Panc1 (cell line): ENCODE results near the gene AIG1. TPM values are rescaled to one million over a fixed set of nuclear protein-coding genes. Genes with fewer than 3 reads are reported as not detected.

ENCODE experiments used
- ATAC-seq: fragments of 200-7000 bp; cut with Tn5 transposase; 2 replicates; pipeline ENCODE4 v1.9.1; 2020; ENCODE audit warnings: mild to moderate bottlenecking, moderate library complexity
- BruUV-seq: library from RNA; stranded (reverse); fragments of 400-500 nt; replicated peaks from 2 replicates; lab custom pipeline; 2021; lab: Mats Ljungman, UMichigan
- CTCF ChIA-PET: fragments of 300-600 bp; sonication (Branson Sonifier 250); formaldehyde crosslinking; loops from one replicate; lab custom pipeline; 2022; ENCODE audit warnings: antibody characterized with exemption; lab: Charles Lee
- POLR2A ChIA-PET: fragments of 300-600 bp; sonication (Branson Sonifier 250); formaldehyde crosslinking; loops from one replicate; lab custom pipeline; 2022; ENCODE audit warnings: antibody characterized with exemption; lab: Charles Lee
- DNase-seq: peaks from one replicate; pipeline ENCODE4 v3.0.0-alpha.2; 2010; ENCODE audit warnings: low read depth, low spot score
- H3K27ac ChIP-seq: 2 replicates; pipeline ENCODE4 v1.5.1; 2011; ENCODE audit warnings: mild to moderate bottlenecking, low read length, inconsistent platforms
- H3K27me3 ChIP-seq: fragments of 200-500 bp; sonication (Bioruptor generic); 2 replicates; pipeline ENCODE4 v1.6.0; 2014; ENCODE audit warnings: low read length, inconsistent platforms; ENCODE audit not compliant: control insufficient read depth, insufficient read depth
- H3K36me3 ChIP-seq: fragments of 200-500 bp; sonication (Bioruptor generic); 2 replicates; pipeline ENCODE4 v1.5.1; 2014; ENCODE audit warnings: inconsistent platforms, mild to moderate bottlenecking, low read length, moderate library complexity; ENCODE audit not compliant: control insufficient read depth, insufficient read depth
- H3K4me1 ChIP-seq: 2 replicates; pipeline ENCODE4 v1.5.1; 2011; ENCODE audit warnings: inconsistent platforms, mild to moderate bottlenecking, low read length, moderate library complexity; ENCODE audit not compliant: control insufficient read depth, insufficient read depth
- H3K4me3 ChIP-seq, 2 experiments: 2 replicates each; pipeline ENCODE4 v1.5.1; 2011 to 2012; ENCODE audit warnings: low read depth in 2 of 2, low read length in 2 of 2, mild to moderate bottlenecking in 2 of 2, inconsistent platforms in 1 of 2, moderate library complexity in 1 of 2
- H3K9me3 ChIP-seq: fragments of 200-500 bp; sonication (Bioruptor generic); 2 replicates; pipeline ENCODE4 v1.5.1; 2014; ENCODE audit warnings: low read depth, mild to moderate bottlenecking, inconsistent platforms, low read length, moderate library complexity; ENCODE audit not compliant: control insufficient read depth, insufficient read depth
- CTCF ChIP-seq: fragments of 450-650 bp; IDR thresholded peaks from 2 replicates; pipeline ENCODE4 v1.5.1; 2017; ENCODE audit warnings: mild to moderate bottlenecking
- POLR2AphosphoS5 ChIP-seq: IDR thresholded peaks from 2 replicates; pipeline ENCODE4 v1.6.1; 2012; ENCODE audit warnings: mild to moderate bottlenecking, low read depth, low read length, moderate library complexity
- REST ChIP-seq, 2 experiments: IDR thresholded peaks; 2 replicates each; pipeline ENCODE4 v1.6.1; 2011 to 2012; ENCODE audit warnings: low read depth in 2 of 2, control low read depth in 1 of 2, low read length in 1 of 2, mild to moderate bottlenecking in 1 of 2, moderate library complexity in 1 of 2; ENCODE audit not compliant: insufficient read depth in 1 of 2
- SIN3A ChIP-seq: IDR thresholded peaks from 2 replicates; pipeline ENCODE4 v1.6.1; 2012; ENCODE audit warnings: low read depth, mild to moderate bottlenecking, low read length, moderate library complexity, borderline replicate concordance; ENCODE audit not compliant: insufficient read depth
- TCF7L2 ChIP-seq: IDR thresholded peaks from 2 replicates; pipeline ENCODE4 v1.6.1; 2011; ENCODE audit warnings: mild to moderate bottlenecking, low read depth, low read length, inconsistent platforms
- in situ Hi-C: cut with HindIII; loops from 2 replicates; pipeline ENCODE4 v1.10.0; 2016; ENCODE audit warnings: low sequenced_read_pairs, low pct_unique_long_range_greater_than_20kb
- intact Hi-C: fragments of 100-400 bp; cut with micrococcal nuclease; formaldehyde crosslinking; loops from one replicate; pipeline ENCODE4 v1.10.0; 2022; ENCODE audit not compliant: unreplicated experiment
- total RNA-seq: library from RNA; stranded (reverse); gene quantifications from one replicate; pipeline ENCODE4 v1.2.1, GENCODE V29; 2021; ENCODE audit not compliant: unreplicated experiment

Gene AIG1
- total RNA-seq, 1 experiment from 2014 or later = 23.9 TPM

GRCh38 chr6:143117108-143117507, 56.4 kb downstream of the AIG1 start:
- BruUV-seq = no TSS peak
- Histone ChIP-seq H3K27me3 (no peaks in the 10 kb centered on the region), H3K27ac (no peak overlapping the region), H3K36me3 (no peaks in the 10 kb centered on the region), H3K9me3 (peaks cover 4% of the 10 kb centered on the region; the same call in 1 of the 2 replicates), H3K4me3 (no peak overlapping the region), H3K4me1 (no peaks in the 10 kb centered on the region)
- CTCF ChIA-PET = no interaction called here
- ATAC-seq (no peak), DNase-seq (no peak)
- intact Hi-C loops = no loop called here
- in situ Hi-C loops = no loop called here
- TF ChIP-seq REST (IDR thresholded peaks at IDR 0.05; ENCODE audit: insufficient read depth in 1 of 2, low read depth in 2 of 2, low read length in 1 of 2) (no peak), CTCF (no peak), POLR2AphosphoS5 (no peak), TCF7L2 (no peak), SIN3A (no peak)
- POLR2A ChIA-PET = no interaction called here

- CTCF ChIA-PET = no interaction called here
- DNase-seq = no peak
- TF ChIP-seq TCF7L2 = no peak
- no peak for TF ChIP-seq SIN3A
- no peak for TF ChIP-seq CTCF
- TF ChIP-seq REST (IDR thresholded peaks at IDR 0.05; ENCODE audit: insufficient read depth in 1 of 2, low read depth in 2 of 2, low read length in 1 of 2) = no peak
- no peak for TF ChIP-seq POLR2AphosphoS5
- H3K27ac ChIP-seq = no peak overlapping the region
- in situ Hi-C loops (no loop called here), intact Hi-C loops (no loop called here)
- no peak overlapping the region for H3K4me3 ChIP-seq
- H3K27me3 ChIP-seq = no peaks in the 10 kb centered on the region
- ATAC-seq = no peak
- BruUV-seq = no TSS peak
- POLR2A ChIA-PET = no interaction called here
- H3K4me1 ChIP-seq = no peaks in the 10 kb centered on the region
- H3K36me3 ChIP-seq = no peaks in the 10 kb centered on the region
- H3K9me3 ChIP-seq = peaks cover 4% of the 10 kb centered on the region; the same call in 1 of the 2 replicates
Observed at GRCh38 chr6:143119260-143119659, 58.6 kb downstream of the AIG1 start.
